GM23338 (cell line): ENCODE results near the gene SERGEF.

Source experiments
- CREB1 ChIP-seq: fragments of 250-450 bp; sonication (Bioruptor Pico); IDR thresholded peaks from 2 replicates; pipeline ENCODE4 v1.5.0; 2020; ENCODE audit warnings: low read depth, mild to moderate bottlenecking, moderate library complexity
- CTCF ChIP-seq, 2 experiments: fragments of 200-600 bp in 1 of 2; sonication (generic) in 1 of 2; conservative IDR thresholded peaks; 2 replicates each; pipeline versions ENCODE4 v1.5.1 to v1.6.1; 2016 to 2017; ENCODE audit warnings: antibody characterized with exemption in 2 of 2, low read depth in 2 of 2, mild to moderate bottlenecking in 2 of 2, moderate library complexity in 1 of 2
- ETS1 ChIP-seq: IDR thresholded peaks from 2 replicates; pipeline ENCODE4 v1.6.1; 2016; ENCODE audit warnings: antibody characterized with exemption
- EZH2 ChIP-seq: fragments of 200-600 bp; sonication (generic); IDR thresholded peaks from one replicate; pipeline ENCODE4 v1.8.0; 2017; ENCODE audit warnings: antibody characterized with exemption, mild to moderate bottlenecking, low read depth; ENCODE audit not compliant: unreplicated experiment
- EZH2phosphoT487 ChIP-seq: fragments of 200-600 bp; sonication (generic); IDR thresholded peaks from one replicate; pipeline ENCODE4 v1.8.1; 2018; ENCODE audit warnings: antibody characterized with exemption; ENCODE audit not compliant: unreplicated experiment
- JUNB ChIP-seq: IDR thresholded peaks from one replicate; pipeline ENCODE4 v1.6.1; 2016; ENCODE audit warnings: antibody characterized with exemption; ENCODE audit not compliant: unreplicated experiment
- NANOG ChIP-seq: IDR thresholded peaks from 2 replicates; pipeline ENCODE4 v1.6.1; 2016; ENCODE audit warnings: antibody characterized with exemption, borderline replicate concordance
- POLR2AphosphoS5 ChIP-seq: IDR thresholded peaks from 2 replicates; pipeline ENCODE4 v1.6.1; 2016; ENCODE audit warnings: antibody characterized with exemption, low read depth
- REST ChIP-seq: IDR thresholded peaks from one replicate; pipeline ENCODE4 v1.6.1; 2018; ENCODE audit warnings: antibody characterized with exemption; ENCODE audit not compliant: unreplicated experiment
- ZNF331 ChIP-seq: fragments of 250-450 bp; sonication (Bioruptor Pico); IDR thresholded peaks from 2 replicates; pipeline ENCODE4 v1.5.0; 2020; ENCODE audit warnings: low read depth, mild to moderate bottlenecking, moderate library complexity

- TF ChIP-seq CREB1 = no peak
- no peak for TF ChIP-seq CTCF (conservative IDR thresholded peaks at IDR 0.05; ENCODE audit: low read depth in 2 of 2)
- no peak for TF ChIP-seq POLR2AphosphoS5
- TF ChIP-seq REST = no peak
- no peak for TF ChIP-seq EZH2
- no peak for TF ChIP-seq EZH2phosphoT487
- no peak for TF ChIP-seq NANOG
- no peak for TF ChIP-seq ETS1
- no peak for TF ChIP-seq JUNB
- TF ChIP-seq ZNF331 (CRISPR knock-in tag) = no peak
These were observed 191.0 kb downstream of the SERGEF start for GRCh38 chr11:17821648-17822400.
